ENCODE results near the gene TPRG1.

TPRG1 gene

DNA sequence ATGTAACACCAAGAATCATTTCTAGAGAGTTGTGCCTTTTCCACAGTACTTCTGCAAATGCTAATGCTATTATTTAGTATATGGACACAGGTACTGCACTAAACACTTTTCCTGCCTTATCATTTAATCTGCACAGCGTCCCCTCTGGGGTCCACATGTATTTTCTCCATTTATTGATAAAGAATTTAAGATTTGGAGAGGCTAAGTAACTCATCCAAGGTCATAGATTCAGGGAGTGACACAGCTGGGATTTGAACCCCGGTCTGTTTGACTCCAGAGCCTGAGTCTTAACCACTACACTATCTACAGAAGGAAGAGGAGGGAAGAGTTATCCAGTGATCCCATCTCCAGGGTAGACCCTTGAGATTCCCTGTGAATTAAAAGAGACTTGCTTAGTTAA, 24.9 kb upstream of the TPRG1 start:
- TF ChIP-seq, protein P1, sequence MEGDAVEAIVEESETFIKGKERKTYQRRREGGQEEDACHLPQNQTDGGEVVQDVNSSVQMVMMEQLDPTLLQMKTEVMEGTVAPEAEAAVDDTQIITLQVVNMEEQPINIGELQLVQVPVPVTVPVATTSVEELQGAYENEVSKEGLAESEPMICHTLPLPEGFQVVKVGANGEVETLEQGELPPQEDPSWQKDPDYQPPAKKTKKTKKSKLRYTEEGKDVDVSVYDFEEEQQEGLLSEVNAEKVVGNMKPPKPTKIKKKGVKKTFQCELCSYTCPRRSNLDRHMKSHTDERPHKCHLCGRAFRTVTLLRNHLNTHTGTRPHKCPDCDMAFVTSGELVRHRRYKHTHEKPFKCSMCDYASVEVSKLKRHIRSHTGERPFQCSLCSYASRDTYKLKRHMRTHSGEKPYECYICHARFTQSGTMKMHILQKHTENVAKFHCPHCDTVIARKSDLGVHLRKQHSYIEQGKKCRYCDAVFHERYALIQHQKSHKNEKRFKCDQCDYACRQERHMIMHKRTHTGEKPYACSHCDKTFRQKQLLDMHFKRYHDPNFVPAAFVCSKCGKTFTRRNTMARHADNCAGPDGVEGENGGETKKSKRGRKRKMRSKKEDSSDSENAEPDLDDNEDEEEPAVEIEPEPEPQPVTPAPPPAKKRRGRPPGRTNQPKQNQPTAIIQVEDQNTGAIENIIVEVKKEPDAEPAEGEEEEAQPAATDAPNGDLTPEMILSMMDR (IDR thresholded peaks at IDR 0.05; ENCODE audit: low read depth, low read length): no peak
- no peak overlapping the region for H3K4me3 ChIP-seq (ENCODE audit: low read depth, low read length)

DNA sequence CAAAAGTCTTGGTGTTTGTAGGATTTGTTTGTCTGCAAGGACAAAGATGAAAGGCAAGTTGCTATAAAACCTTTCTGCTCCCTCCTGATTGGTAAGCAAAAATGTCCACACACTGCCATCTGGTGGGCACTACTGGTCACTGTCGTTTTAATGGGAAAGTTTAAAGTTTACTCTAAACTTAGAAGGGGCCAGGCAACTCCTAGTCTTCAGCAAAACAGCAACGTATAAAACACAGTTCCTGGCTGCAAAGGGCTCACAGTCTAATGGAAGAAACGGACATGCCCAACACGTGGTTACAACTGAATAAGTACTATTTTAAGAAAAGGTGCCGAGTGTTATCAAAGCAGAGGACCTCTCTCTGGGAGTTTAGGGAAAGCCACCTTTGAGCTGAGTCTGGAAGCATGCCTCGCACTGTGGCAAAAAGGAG, 23.7 kb upstream of the TPRG1 start:
- H3K4me3 ChIP-seq (ENCODE audit: low read depth, low read length): no peak overlapping the region
- TF ChIP-seq, protein P1 (IDR thresholded peaks at IDR 0.05; ENCODE audit: low read depth, low read length): no peak

DNA sequence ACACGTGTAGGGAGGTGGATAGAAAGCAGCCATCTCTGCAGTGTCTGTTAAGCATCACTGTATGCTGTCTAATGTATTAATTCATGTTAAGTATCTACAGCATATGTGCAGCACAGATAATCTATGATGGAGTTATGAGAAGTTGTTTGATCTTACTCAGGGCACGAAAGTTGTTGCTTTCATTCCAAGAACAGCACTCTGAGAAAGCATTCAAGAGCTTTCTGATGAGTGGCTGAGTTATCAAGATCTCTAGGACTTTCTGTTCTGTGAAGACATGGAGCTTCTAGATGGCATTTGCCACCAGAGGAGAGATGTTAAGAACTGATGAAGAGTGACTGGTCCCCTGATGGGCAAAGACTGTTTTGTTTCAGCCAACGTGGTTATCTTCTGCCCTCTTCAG, 22.6 kb upstream of the TPRG1 start:
- TF ChIP-seq, protein P1 (IDR thresholded peaks at IDR 0.05; ENCODE audit: low read depth, low read length): no peak
- H3K4me3 ChIP-seq (ENCODE audit: low read depth, low read length): no peak overlapping the region

DNA sequence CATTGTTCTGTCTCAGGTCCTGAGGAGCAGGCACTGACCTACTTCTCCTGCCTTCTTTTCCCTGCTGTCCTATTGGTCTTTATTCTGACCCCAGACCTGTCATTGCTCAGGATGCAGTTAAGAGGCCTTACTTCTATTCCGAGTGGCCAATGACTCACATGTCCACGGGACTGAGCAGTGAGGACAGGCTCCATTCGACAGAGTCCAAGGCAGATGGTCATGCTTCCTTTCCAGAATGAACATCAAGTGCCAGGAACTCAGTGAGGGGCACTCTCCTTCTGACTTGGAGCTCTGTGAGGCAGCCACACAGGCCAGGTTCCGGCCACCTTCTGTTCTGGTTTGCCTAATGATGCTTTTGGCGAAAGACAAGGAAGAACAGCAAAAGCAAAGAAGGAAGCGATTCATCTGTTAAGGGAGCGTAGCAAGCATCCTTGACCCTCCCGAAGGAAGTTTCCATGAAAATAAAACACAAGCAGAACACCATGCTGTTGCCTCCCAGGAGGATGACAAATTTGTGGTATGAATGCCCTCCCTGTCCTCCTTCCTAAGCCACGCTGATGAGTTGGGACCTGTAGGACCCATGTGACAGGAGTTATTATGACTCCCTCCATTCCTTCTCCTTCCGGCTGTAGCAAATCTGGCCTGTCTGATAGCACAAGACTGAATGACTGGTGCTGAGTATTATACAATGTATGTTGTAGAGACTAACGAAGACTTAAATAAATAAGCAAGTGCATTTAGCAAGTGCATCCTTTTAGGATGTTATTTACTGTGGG, 14.4 kb upstream of the TPRG1 start:
- H3K4me3 ChIP-seq (ENCODE audit: low read depth, low read length): no peak overlapping the region
- TF ChIP-seq, protein P1 (IDR thresholded peaks at IDR 0.05; ENCODE audit: low read depth, low read length): no peak

DNA sequence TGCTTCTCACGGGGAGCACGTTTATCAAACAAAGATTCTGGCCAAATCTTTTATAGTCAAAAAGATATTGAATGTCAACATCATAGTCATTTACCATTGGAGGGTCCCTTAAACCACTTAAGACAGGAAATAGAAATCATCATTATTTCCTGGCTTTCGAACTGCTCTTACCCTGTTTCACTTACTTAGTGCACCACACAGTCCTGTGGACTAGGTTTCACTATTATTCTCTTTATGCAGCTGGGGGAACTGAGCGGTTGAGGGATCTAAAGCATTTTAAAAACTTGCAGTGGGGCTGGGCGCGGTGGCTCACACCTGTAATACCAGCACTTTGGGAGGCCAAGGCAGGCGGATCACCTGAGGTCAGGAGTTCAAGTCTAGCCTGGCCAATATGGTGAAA, 13.7 kb upstream of the TPRG1 start:
- TF ChIP-seq, protein P1 (IDR thresholded peaks at IDR 0.05; ENCODE audit: low read depth, low read length): no peak
- H3K4me3 ChIP-seq (ENCODE audit: low read depth, low read length): no peak overlapping the region

DNA sequence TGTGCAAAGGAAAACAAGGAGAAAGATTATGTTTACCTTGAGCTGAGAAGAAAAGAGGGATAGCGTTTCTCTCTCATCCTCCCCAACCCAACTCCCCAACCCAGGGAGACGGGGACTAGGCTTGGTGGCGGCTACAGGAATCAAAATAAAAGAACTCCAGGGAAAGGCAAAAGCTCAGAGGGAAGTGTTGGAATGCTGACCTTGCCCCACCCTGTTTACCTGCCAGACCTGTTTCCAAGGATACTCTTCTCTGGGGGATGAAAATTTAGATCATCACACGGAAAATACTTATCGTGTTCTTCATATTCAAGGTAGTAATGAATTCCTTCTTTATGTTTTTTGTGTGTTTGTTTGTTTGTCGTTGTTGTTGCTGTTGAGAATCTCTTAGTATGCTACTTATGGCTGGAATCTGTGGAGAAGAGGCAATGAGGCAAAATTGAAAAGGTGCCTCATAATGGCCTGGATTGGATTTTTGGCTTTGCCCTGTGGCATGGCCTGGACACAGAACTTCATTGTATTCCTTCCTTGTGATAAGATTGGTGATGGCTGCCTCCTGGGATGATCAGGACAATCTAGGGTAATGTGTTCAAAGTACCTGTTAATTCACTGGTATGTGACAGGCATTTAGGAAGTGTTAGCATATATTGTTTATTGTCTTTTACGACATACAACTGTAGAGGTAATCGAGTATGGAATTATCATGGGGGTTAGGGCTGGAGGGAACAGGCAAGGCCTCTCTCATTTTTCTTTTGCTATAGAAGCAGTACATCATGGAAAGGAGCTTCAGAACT, 11.1 kb upstream of the TPRG1 start:
- TF ChIP-seq, protein P1 (IDR thresholded peaks at IDR 0.05; ENCODE audit: low read depth, low read length): no peak
- H3K4me3 ChIP-seq (ENCODE audit: low read depth, low read length): no peak overlapping the region

DNA sequence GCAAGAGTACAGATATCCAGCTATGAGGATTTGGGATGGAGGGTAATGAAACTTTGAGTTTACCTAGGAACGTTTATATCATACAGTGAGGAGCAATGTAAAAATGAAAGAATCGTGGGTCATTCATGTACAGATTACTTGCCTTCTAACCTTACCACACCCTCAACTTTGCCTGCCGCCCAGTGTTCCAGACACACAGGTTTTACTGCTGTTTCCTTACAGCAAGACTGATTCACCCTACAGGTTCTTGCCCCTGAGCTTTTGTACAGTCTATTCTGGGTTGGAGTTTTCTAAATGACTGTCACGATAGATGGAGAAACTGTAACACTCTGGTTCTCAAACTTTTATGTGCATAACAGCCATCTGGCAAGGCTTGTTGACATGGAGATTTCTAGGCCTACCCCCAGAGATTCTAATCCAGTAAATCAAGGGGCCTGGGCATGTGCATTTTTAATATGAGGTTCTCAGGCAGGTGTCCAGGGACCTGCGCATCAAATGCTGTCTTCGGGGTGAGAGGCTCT, 6.6 kb upstream of the TPRG1 start:
- H3K4me3 ChIP-seq (ENCODE audit: low read depth, low read length): no peak overlapping the region
- TF ChIP-seq, protein P1 (IDR thresholded peaks at IDR 0.05; ENCODE audit: low read depth, low read length): no peak

All from WI38 (cell line).